ENCODE measurements around the gene MOV10L1. TPM values are rescaled to one million over a fixed set of nuclear protein-coding genes. Genes with fewer than 3 reads are reported as not detected.

MOV10L1 gene
- total RNA-seq, 3 donors from 2014 or later, result 0.16 to 0.44 (median 0.33) TPM

DNA sequence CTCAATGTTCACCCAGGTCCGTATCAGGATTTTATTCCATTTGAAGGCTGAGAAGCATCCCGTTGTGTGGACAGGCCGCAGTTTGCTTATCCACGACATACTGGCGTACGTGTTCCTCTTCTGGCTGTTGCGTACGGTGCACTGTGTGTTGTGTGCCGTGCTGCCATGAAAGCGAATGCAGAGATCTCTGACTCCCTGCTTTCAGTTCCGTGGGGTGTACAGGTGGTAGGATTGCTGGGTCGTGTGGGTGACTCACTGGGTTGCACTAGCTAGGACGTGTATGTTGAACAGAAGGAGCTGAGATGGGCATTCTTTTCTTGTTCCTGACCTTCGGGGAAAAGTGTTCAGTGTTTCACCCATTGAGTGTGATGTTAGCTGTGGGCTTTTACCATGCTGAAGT, 121.3 kb downstream of the MOV10L1 start:
- intact Hi-C loops (cut with DNase I; ENCODE audit: low total_unique reads), result no loop called here
- H3K36me3 ChIP-seq, result peaks cover under 1% of the 10 kb centered on the region
- DNase-seq (ENCODE audit: low spot score in 2 of 2), result no peak
- H3K27me3 ChIP-seq, result no peaks in the 10 kb centered on the region
- H3K27ac ChIP-seq, result no peak overlapping the region
- H3K9me3 ChIP-seq, result no peaks in the 10 kb centered on the region
- no peaks in the 10 kb centered on the region for H3K4me1 ChIP-seq
- TF ChIP-seq, protein P1, sequence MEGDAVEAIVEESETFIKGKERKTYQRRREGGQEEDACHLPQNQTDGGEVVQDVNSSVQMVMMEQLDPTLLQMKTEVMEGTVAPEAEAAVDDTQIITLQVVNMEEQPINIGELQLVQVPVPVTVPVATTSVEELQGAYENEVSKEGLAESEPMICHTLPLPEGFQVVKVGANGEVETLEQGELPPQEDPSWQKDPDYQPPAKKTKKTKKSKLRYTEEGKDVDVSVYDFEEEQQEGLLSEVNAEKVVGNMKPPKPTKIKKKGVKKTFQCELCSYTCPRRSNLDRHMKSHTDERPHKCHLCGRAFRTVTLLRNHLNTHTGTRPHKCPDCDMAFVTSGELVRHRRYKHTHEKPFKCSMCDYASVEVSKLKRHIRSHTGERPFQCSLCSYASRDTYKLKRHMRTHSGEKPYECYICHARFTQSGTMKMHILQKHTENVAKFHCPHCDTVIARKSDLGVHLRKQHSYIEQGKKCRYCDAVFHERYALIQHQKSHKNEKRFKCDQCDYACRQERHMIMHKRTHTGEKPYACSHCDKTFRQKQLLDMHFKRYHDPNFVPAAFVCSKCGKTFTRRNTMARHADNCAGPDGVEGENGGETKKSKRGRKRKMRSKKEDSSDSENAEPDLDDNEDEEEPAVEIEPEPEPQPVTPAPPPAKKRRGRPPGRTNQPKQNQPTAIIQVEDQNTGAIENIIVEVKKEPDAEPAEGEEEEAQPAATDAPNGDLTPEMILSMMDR (IDR thresholded peaks at IDR 0.05), result no peak
- TF ChIP-seq POLR2A (IDR thresholded peaks at IDR 0.05) (no peak), POLR2AphosphoS5 (IDR thresholded peaks at IDR 0.05) (no peak)
- H3K4me3 ChIP-seq, result no peak overlapping the region

Other genes starting within 250 kb of the MOV10L1 start
- gene ZBED4, start 236.2 kb upstream of the MOV10L1 start, total RNA-seq, result 10 to 100 TPM in 2 of 3 donors, 1 to 10 TPM in 1; 7.5 to 11.3 (median 10.5) TPM
- gene ALG12, start 171.6 kb upstream of the MOV10L1 start, total RNA-seq, result 10 to 100 TPM; 16.6 to 22.4 (median 19.7) TPM
- gene CRELD2, start 171.4 kb upstream of the MOV10L1 start, total RNA-seq, result 10 to 100 TPM; 20.6 to 59.3 (median 39.5) TPM
- 10 to 100 TPM; 63.0 to 92.1 (median 87.1) TPM for gene PIM3, start 129.2 kb upstream of the MOV10L1 start, total RNA-seq
- gene IL17REL, start 77.2 kb upstream of the MOV10L1 start, total RNA-seq, result not detected
- not detected for gene TTLL8, start 31.7 kb upstream of the MOV10L1 start, total RNA-seq
- under 1 TPM in 1 of 3 donors, not detected in 2; 0.15 TPM for gene MLC1, start 4.6 kb upstream of the MOV10L1 start, total RNA-seq
- gene PANX2, start 80.7 kb downstream of the MOV10L1 start, total RNA-seq, result 1 to 10 TPM in 2 of 3 donors, under 1 TPM in 1; 0.64 to 2.0 (median 1.8) TPM
- 10 to 100 TPM; 17.3 to 35.7 (median 28.2) TPM for gene TRABD, start 95.9 kb downstream of the MOV10L1 start, total RNA-seq
- gene SELENOO, start 111.0 kb downstream of the MOV10L1 start, total RNA-seq, result 10 to 100 TPM; 24.3 to 32.3 (median 31.8) TPM
- gene TUBGCP6, start 155.0 kb downstream of the MOV10L1 start, total RNA-seq, result 10 to 100 TPM; 34.2 to 66.2 (median 59.6) TPM
- 10 to 100 TPM; 22.9 to 35.7 (median 29.4) TPM for gene HDAC10, start 161.3 kb downstream of the MOV10L1 start, total RNA-seq
- gene MAPK12, start 171.7 kb downstream of the MOV10L1 start, total RNA-seq, result 1 to 10 TPM; 3.8 to 9.8 (median 5.3) TPM
- 10 to 100 TPM in 2 of 3 donors, 1 to 10 TPM in 1; 5.7 to 16.5 (median 13.4) TPM for gene MAPK11, start 180.4 kb downstream of the MOV10L1 start, total RNA-seq
- 100 to 1,000 TPM in 2 of 3 donors, 10 to 100 TPM in 1; 79.0 to 137 (median 122) TPM for gene PLXNB2, start 217.6 kb downstream of the MOV10L1 start, total RNA-seq
- gene DENND6B, start 237.0 kb downstream of the MOV10L1 start, total RNA-seq, result 1 to 10 TPM; 1.8 to 6.9 (median 5.4) TPM

Data from breast epithelium (tissue), 4 donors.